ENCODE results near the gene IDH3G. TPM values are rescaled to one million over a fixed set of nuclear protein-coding genes. Genes with fewer than 3 reads are reported as not detected.

IDH3G gene
- total and polyA plus RNA-seq, 2 experiments from 2014 or later = 41.4 to 49.0 TPM

DNA sequence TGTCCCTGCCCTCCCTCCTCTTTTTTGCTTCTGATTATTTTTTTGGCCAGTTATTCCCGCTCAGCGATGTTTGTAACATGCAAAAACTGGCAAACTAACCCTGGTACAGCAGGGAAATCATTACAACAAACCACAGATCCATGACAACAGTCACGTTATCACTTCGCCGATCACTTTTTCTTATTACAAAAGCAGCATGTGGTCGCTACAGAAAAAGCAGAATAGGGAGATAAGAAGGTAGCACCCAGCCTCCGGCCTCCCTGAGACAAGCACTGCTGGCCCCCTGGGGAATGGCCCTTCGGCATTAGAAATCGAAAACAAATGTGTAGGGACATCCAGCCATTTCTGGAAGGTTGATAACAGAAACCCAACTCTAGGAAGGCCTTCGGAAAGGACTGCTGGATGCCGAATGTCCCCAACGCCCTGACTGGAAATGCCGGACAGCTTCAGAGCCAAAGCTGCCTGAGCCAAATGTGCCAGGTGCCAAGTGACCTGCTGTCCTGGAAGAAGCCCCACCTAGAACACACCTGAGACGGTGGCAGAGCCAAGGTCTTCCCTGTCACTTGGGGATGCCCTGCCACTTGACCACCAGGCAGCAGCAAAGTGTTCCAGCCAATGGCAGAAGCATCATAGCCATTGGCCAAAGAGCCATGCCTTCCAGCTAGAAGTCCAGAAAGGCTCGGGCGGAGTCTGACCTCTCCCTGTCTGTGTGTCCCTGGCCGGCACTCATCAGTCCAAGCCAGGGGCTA, 2.9 kb downstream of the IDH3G start:
- no peak overlapping the region for H3K27ac Mint-ChIP-seq
- no peaks in the 10 kb centered on the region for H3K27me3 ChIP-seq (ENCODE audit: insufficient read depth)
- TF ChIP-seq NANOG (IDR thresholded peaks at IDR 0.05; ENCODE audit: borderline replicate concordance) = no peak
- TF ChIP-seq, protein P1, sequence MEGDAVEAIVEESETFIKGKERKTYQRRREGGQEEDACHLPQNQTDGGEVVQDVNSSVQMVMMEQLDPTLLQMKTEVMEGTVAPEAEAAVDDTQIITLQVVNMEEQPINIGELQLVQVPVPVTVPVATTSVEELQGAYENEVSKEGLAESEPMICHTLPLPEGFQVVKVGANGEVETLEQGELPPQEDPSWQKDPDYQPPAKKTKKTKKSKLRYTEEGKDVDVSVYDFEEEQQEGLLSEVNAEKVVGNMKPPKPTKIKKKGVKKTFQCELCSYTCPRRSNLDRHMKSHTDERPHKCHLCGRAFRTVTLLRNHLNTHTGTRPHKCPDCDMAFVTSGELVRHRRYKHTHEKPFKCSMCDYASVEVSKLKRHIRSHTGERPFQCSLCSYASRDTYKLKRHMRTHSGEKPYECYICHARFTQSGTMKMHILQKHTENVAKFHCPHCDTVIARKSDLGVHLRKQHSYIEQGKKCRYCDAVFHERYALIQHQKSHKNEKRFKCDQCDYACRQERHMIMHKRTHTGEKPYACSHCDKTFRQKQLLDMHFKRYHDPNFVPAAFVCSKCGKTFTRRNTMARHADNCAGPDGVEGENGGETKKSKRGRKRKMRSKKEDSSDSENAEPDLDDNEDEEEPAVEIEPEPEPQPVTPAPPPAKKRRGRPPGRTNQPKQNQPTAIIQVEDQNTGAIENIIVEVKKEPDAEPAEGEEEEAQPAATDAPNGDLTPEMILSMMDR (conservative IDR thresholded peaks at IDR 0.05; ENCODE audit: low read depth in 2 of 2) = no peak
- TF ChIP-seq EZH2 (IDR thresholded peaks at IDR 0.05; ENCODE audit: low read depth, unreplicated experiment) = no peak
- no peak for TF ChIP-seq ZNF331 (CRISPR knock-in tag; IDR thresholded peaks at IDR 0.05; ENCODE audit: low read depth)
- TF ChIP-seq EZH2phosphoT487 (IDR thresholded peaks at IDR 0.05; ENCODE audit: unreplicated experiment) = no peak
- TF ChIP-seq CREB1 (CRISPR knock-in tag; IDR thresholded peaks at IDR 0.05; ENCODE audit: low read depth) = no peak
- H3K4me1 ChIP-seq (ENCODE audit: insufficient read depth) = no peaks in the 10 kb centered on the region
- peaks cover 4% of the 10 kb centered on the region for H3K27me3 Mint-ChIP-seq (ENCODE audit: insufficient read depth, low read depth, poor library complexity)
- H3K27ac ChIP-seq (ENCODE audit: low read depth) = no peak overlapping the region
- no peaks in the 10 kb centered on the region for H3K36me3 ChIP-seq (ENCODE audit: insufficient read depth)
- no peaks in the 10 kb centered on the region for H3F3A ChIP-seq (replicated peaks; ENCODE audit: low read depth)
- H2AFZ ChIP-seq = no peak overlapping the region
- no peak overlapping the region for H3K4me2 ChIP-seq
- peaks cover 35% of the 10 kb centered on the region for H3K79me2 ChIP-seq (replicated peaks; ENCODE audit: insufficient read depth)
- H3K4me3 ChIP-seq = no peak overlapping the region
- no peaks in the 10 kb centered on the region for H3K9me2 ChIP-seq (ENCODE audit: insufficient read depth)
- H4K20me1 ChIP-seq (replicated peaks; ENCODE audit: insufficient read depth) = no peaks in the 10 kb centered on the region
- peaks cover 15% of the 10 kb centered on the region for H3K4me1 Mint-ChIP-seq
- H3K9me3 Mint-ChIP-seq = no peaks in the 10 kb centered on the region
- ATAC-seq (no peak), DNase-seq (ENCODE audit: low spot score) (no peak)
- H3K36me3 Mint-ChIP-seq (ENCODE audit: low read depth) = peaks cover 11% of the 10 kb centered on the region; the same call in 2 of the 3 replicates
- H3K4me3 Mint-ChIP-seq = no peak overlapping the region

DNA sequence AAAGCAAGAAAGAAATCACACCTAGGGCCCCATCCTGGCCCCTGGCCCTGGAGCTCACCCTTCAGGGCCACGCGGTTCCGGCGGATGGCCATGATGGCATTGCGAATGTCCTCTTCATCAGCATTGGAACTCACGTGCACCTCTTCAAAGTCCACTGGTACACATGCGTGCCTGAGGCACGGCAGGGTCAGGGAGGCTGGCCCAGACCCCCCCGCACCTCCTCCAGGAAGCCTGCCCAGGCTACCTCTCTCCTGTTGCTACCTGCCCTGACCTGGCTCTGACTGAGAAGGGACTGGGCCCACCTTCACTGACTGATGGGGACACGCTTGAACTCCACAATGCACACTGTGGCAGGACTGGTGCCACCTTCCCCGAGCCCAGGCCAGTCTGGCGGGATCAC, 4.5 kb downstream of the IDH3G start:
- H3K4me1 ChIP-seq (ENCODE audit: insufficient read depth) = no peaks in the 10 kb centered on the region
- no peak for ATAC-seq
- H3K36me3 Mint-ChIP-seq (ENCODE audit: low read depth) = peaks cover 6% of the 10 kb centered on the region; the same call in 1 of the 3 replicates
- no peaks in the 10 kb centered on the region for H3K9me2 ChIP-seq (ENCODE audit: insufficient read depth)
- H3K27me3 ChIP-seq (ENCODE audit: insufficient read depth) = no peaks in the 10 kb centered on the region
- H3K27ac Mint-ChIP-seq = no peak overlapping the region
- H3K4me1 Mint-ChIP-seq = peaks cover 7% of the 10 kb centered on the region
- no peak for DNase-seq (ENCODE audit: low spot score)
- no peak overlapping the region for H3K4me3 ChIP-seq
- H3K27me3 Mint-ChIP-seq (ENCODE audit: insufficient read depth, low read depth, poor library complexity) = peaks cover 2% of the 10 kb centered on the region
- H3F3A ChIP-seq (replicated peaks; ENCODE audit: low read depth) = no peaks in the 10 kb centered on the region
- no peak overlapping the region for H3K4me2 ChIP-seq
- no peak overlapping the region for H3K4me3 Mint-ChIP-seq
- no peak overlapping the region for H3K27ac ChIP-seq (ENCODE audit: low read depth)
- H4K20me1 ChIP-seq (replicated peaks; ENCODE audit: insufficient read depth) = no peaks in the 10 kb centered on the region
- no peaks in the 10 kb centered on the region for H3K36me3 ChIP-seq (ENCODE audit: insufficient read depth)
- no peak for TF ChIP-seq ZNF114 (CRISPR knock-in tag; IDR thresholded peaks at IDR 0.05)
- TF ChIP-seq POLR2AphosphoS5 (IDR thresholded peaks at IDR 0.05; ENCODE audit: low read depth) = no peak
- TF ChIP-seq NANOG (IDR thresholded peaks at IDR 0.05; ENCODE audit: borderline replicate concordance) = no peak
- TF ChIP-seq STAT1 (IDR thresholded peaks at IDR 0.05; ENCODE audit: unreplicated experiment) = no peak
- TF ChIP-seq, protein P2, sequence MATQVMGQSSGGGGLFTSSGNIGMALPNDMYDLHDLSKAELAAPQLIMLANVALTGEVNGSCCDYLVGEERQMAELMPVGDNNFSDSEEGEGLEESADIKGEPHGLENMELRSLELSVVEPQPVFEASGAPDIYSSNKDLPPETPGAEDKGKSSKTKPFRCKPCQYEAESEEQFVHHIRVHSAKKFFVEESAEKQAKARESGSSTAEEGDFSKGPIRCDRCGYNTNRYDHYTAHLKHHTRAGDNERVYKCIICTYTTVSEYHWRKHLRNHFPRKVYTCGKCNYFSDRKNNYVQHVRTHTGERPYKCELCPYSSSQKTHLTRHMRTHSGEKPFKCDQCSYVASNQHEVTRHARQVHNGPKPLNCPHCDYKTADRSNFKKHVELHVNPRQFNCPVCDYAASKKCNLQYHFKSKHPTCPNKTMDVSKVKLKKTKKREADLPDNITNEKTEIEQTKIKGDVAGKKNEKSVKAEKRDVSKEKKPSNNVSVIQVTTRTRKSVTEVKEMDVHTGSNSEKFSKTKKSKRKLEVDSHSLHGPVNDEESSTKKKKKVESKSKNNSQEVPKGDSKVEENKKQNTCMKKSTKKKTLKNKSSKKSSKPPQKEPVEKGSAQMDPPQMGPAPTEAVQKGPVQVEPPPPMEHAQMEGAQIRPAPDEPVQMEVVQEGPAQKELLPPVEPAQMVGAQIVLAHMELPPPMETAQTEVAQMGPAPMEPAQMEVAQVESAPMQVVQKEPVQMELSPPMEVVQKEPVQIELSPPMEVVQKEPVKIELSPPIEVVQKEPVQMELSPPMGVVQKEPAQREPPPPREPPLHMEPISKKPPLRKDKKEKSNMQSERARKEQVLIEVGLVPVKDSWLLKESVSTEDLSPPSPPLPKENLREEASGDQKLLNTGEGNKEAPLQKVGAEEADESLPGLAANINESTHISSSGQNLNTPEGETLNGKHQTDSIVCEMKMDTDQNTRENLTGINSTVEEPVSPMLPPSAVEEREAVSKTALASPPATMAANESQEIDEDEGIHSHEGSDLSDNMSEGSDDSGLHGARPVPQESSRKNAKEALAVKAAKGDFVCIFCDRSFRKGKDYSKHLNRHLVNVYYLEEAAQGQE (IDR thresholded peaks at IDR 0.05; ENCODE audit: unreplicated experiment) = no peak
- no peak for TF ChIP-seq CREB1 (CRISPR knock-in tag; IDR thresholded peaks at IDR 0.05; ENCODE audit: low read depth)
- TF ChIP-seq EZH2 (IDR thresholded peaks at IDR 0.05; ENCODE audit: low read depth, unreplicated experiment) = no peak
- peaks cover 21% of the 10 kb centered on the region for H3K79me2 ChIP-seq (replicated peaks; ENCODE audit: insufficient read depth)
- no peak overlapping the region for H2AFZ ChIP-seq
- H3K9me3 Mint-ChIP-seq = no peaks in the 10 kb centered on the region
